Esophagus squamous epithelium (tissue), 5 donors: ENCODE measurements around the gene TRIM42. TPM values are rescaled to one million over a fixed set of nuclear protein-coding genes. Genes with fewer than 3 reads are reported as not detected.

Experiments used
- DNase-seq: peaks from one replicate; lab custom pipeline; 2025; lab: John Stamatoyannopoulos, UW
- H3K27ac ChIP-seq, 4 donors: fragments of 200-600 bp; sonication (generic); one replicate each; pipeline ENCODE4 v1.5.1; 2016 to 2019; ENCODE audit warnings: mild to moderate bottlenecking in 1 of 4
- H3K27me3 ChIP-seq, 4 donors: fragments of 200-600 bp; sonication (generic); 1 replicate in 3 of 4; 2 replicates in 1 of 4; pipeline versions ENCODE4 v1.5.1 to v1.6.0; 2017 to 2021; ENCODE audit warnings: antibody characterized with exemption in 1 of 4
- H3K36me3 ChIP-seq, 3 donors: fragments of 200-600 bp; sonication (generic); one replicate each; pipeline ENCODE4 v1.5.1; 2016 to 2019
- H3K4me1 ChIP-seq, 3 donors: fragments of 200-600 bp; sonication (generic); one replicate each; pipeline ENCODE4 v1.5.1; 2017 to 2019
- H3K4me3 ChIP-seq, 4 donors: fragments of 200-600 bp; sonication (generic); 1 replicate in 3 of 4; 2 replicates in 1 of 4; pipeline ENCODE4 v1.5.1; 2016 to 2019; ENCODE audit warnings: mild to moderate bottlenecking in 2 of 4, moderate library complexity in 1 of 4
- H3K9me3 ChIP-seq, 3 donors: fragments of 200-600 bp; sonication (generic); one replicate each; pipeline ENCODE4 v1.5.1; 2016 to 2019
- POLR2A ChIP-seq, 4 donors: fragments of 450-650 bp; IDR thresholded peaks; one replicate each; pipeline ENCODE4 v1.6.1; 2017; ENCODE audit warnings: antibody characterized with exemption in 4 of 4, mild to moderate bottlenecking in 4 of 4, moderate library complexity in 3 of 4
- WGBS, 2 donors: methylation state at CpG; one replicate each; pipeline ENCODE4 v1.1.5; 2018; 5-methylcytosine and 5-hydroxymethylcytosine counted together
- intact Hi-C: fragments of 100-400 bp; cut with DNase I; formaldehyde crosslinking; loops from one replicate; pipeline ENCODE4 v1.15.0; 2022
- total RNA-seq, 4 donors: library from RNA; depleted of rRNA; stranded (reverse); fragments of >200 nt; gene quantifications; one replicate each; pipeline ENCODE4 v1.1.0, GENCODE V29; 2016
- TF ChIP-seq, protein P1 (sequence below), 6 experiments: fragments of 450-650 bp in 4 of 6; fragments of 200-600 bp in 2 of 6; sonication (generic) in 2 of 6; IDR thresholded peaks; one replicate each; pipeline ENCODE4 v1.5.1; 2016 to 2019; ENCODE audit warnings: antibody characterized with exemption in 6 of 6, mild to moderate bottlenecking in 4 of 6, moderate library complexity in 4 of 6
- donor health status: DM: yes; HTN: yes; CAD: no.

The TRIM42 gene
- total RNA-seq, 4 donors from 2014 or later = not detected

DNA sequence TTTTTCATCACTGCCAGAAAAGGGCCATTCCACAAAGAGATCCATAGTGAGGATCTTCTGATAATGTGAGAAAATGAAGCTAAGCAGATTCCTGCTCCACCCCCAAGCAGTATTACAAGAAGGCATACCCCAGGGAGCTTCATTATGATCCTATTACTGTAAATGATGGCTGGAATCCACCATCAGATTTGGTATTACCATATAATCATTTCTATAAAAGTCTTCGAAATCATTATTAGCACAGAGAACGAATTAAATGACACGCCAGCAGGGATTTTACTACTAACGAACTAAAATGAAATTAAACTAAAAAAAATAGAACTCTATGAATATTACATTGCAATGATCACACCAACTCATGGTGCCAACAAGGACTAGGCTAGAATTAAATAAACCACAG, 24.4 kb downstream of the TRIM42 start:
- H3K36me3 ChIP-seq = no peaks in the 10 kb centered on the region
- H3K4me1 ChIP-seq = no peaks in the 10 kb centered on the region
- 90 to 92% methylated on average over 4 of the region's 4 CpGs for WGBS, 2 donors

DNA sequence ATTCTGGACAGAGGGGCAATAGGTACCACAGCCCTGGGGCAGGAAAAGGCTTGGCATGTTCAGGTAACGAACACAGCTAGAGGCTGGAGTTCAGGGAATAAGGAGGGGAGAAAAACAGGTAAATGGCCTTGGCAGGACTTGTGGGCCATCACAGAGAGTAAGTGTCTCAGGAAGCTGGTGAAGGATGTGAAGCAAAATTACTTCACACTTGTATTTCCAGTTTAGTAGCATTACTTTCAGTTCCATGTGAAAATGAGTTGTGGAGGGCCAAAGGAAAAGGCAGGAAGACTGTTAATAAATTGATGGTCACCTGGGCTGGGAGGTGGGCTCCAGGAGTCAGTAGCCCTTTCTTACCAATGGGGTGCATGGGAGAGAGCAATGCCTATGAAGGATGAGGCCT, 25.6 kb downstream of the TRIM42 start:
- Histone ChIP-seq H3K4me1 (no peaks in the 10 kb centered on the region), H3K36me3 (no peaks in the 10 kb centered on the region), H3K27ac (no peak overlapping the region), H3K9me3 (no peaks in the 10 kb centered on the region), H3K27me3 (no peaks in the 10 kb centered on the region), H3K4me3 (no peak overlapping the region)
- no peak for DNase-seq
- WGBS, 2 donors = 54 to 62% methylated on average over 1 of the region's 1 CpG
- TF ChIP-seq, protein P1, sequence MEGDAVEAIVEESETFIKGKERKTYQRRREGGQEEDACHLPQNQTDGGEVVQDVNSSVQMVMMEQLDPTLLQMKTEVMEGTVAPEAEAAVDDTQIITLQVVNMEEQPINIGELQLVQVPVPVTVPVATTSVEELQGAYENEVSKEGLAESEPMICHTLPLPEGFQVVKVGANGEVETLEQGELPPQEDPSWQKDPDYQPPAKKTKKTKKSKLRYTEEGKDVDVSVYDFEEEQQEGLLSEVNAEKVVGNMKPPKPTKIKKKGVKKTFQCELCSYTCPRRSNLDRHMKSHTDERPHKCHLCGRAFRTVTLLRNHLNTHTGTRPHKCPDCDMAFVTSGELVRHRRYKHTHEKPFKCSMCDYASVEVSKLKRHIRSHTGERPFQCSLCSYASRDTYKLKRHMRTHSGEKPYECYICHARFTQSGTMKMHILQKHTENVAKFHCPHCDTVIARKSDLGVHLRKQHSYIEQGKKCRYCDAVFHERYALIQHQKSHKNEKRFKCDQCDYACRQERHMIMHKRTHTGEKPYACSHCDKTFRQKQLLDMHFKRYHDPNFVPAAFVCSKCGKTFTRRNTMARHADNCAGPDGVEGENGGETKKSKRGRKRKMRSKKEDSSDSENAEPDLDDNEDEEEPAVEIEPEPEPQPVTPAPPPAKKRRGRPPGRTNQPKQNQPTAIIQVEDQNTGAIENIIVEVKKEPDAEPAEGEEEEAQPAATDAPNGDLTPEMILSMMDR (IDR thresholded peaks at IDR 0.05) = no peak
- no peak for TF ChIP-seq POLR2A (IDR thresholded peaks at IDR 0.05)
- intact Hi-C loops = no loop called here

More for the DNA sequence above, 24.4 kb downstream of the TRIM42 start:
- intact Hi-C loops = no loop called here
- H3K27me3 ChIP-seq = no peaks in the 10 kb centered on the region
- H3K9me3 ChIP-seq = no peaks in the 10 kb centered on the region
- TF ChIP-seq POLR2A (IDR thresholded peaks at IDR 0.05) = no peak
- TF ChIP-seq, protein P1 (IDR thresholded peaks at IDR 0.05) = no peak
- no peak overlapping the region for H3K4me3 ChIP-seq
- DNase-seq = no peak
- no peak overlapping the region for H3K27ac ChIP-seq

DNA sequence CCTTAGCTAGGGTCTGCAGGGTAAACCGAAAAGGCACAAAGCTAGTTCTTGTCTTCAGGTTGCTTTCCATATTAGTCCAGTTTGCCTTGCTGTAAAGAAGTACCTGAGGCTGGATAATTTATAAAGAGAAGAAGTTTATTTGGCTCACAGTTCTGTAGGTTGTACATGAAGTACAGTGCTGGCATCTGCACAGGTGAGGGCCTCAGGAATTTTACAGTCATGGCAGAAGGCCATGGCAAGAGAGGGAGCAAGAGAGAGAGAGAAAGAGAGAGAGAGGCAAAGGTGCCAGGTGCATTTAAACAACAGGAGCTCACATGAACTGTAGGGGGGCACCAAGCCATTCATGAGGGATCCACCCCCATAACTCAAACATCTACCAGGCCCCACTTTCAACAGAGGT, 26.9 kb downstream of the TRIM42 start:
- TF ChIP-seq, protein P1 (IDR thresholded peaks at IDR 0.05) = no peak
- no peak for TF ChIP-seq POLR2A (IDR thresholded peaks at IDR 0.05)
- no peak for DNase-seq
- H3K27me3 ChIP-seq = no peaks in the 10 kb centered on the region
- no peak overlapping the region for H3K27ac ChIP-seq
- H3K4me1 ChIP-seq = no peaks in the 10 kb centered on the region
- H3K4me3 ChIP-seq = no peak overlapping the region
- 33 to 41% methylated on average over 1 of the region's 1 CpG for WGBS, 2 donors
- no peaks in the 10 kb centered on the region for H3K9me3 ChIP-seq
- intact Hi-C loops = no loop called here
- no peaks in the 10 kb centered on the region for H3K36me3 ChIP-seq

DNA sequence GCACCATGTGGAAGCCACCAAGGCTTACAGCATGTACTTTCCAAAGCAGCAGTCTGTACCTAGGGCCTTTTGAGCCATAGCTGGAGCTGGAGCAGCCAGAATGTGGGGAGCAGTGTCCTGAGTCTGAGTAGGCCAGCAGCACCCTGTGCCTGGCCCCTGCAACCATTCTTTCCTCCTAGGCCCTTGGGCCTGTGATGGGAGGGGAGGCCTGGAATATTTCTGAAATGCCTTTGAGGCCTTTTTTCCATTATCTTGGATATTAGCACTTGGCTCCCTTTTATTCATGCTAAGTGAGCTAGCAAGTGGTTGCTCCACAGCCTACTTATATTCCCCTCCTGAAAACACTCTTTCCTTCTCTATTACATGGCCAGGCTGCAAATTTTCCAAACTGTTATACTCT, 28.1 kb downstream of the TRIM42 start:
- Histone ChIP-seq H3K4me1 (no peaks in the 10 kb centered on the region), H3K9me3 (no peaks in the 10 kb centered on the region), H3K27me3 (no peaks in the 10 kb centered on the region), H3K4me3 (no peak overlapping the region), H3K36me3 (no peaks in the 10 kb centered on the region), H3K27ac (peak overlapping the region in 1 of 4 donors; percentile 68)
- intact Hi-C loops = no loop called here
- TF ChIP-seq, protein P1 (IDR thresholded peaks at IDR 0.05) = no peak
- TF ChIP-seq POLR2A (IDR thresholded peaks at IDR 0.05) = no peak
- DNase-seq = no peak

DNA sequence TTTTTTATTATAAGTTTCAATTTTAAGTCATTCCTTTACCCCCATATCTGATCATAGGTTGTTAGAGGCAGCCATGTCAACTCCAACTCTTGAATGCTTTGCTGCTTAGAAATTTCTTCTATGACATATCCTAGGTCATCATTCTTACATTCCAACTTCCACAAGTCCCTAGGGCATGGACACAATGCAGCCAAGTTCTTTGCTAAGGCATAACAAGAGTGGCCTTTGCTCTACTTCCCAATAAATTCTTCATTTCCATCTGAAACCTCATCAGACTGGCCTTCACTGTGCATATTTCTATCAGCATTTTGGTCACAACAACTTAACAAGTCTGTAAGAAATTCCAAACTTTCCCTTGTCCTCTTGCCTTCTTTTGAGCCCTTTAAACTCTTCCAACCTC, 28.5 kb downstream of the TRIM42 start:
- H3K27me3 ChIP-seq = no peaks in the 10 kb centered on the region
- H3K27ac ChIP-seq = no peak overlapping the region
- DNase-seq = no peak
- H3K9me3 ChIP-seq = no peaks in the 10 kb centered on the region
- no peak for TF ChIP-seq POLR2A (IDR thresholded peaks at IDR 0.05)
- TF ChIP-seq, protein P1 (IDR thresholded peaks at IDR 0.05) = no peak
- H3K4me3 ChIP-seq = no peak overlapping the region
- intact Hi-C loops = no loop called here
- H3K4me1 ChIP-seq = no peaks in the 10 kb centered on the region
- no peaks in the 10 kb centered on the region for H3K36me3 ChIP-seq
